ENCODE measurements around the gene SPTB.

Gene SPTB

DNA sequence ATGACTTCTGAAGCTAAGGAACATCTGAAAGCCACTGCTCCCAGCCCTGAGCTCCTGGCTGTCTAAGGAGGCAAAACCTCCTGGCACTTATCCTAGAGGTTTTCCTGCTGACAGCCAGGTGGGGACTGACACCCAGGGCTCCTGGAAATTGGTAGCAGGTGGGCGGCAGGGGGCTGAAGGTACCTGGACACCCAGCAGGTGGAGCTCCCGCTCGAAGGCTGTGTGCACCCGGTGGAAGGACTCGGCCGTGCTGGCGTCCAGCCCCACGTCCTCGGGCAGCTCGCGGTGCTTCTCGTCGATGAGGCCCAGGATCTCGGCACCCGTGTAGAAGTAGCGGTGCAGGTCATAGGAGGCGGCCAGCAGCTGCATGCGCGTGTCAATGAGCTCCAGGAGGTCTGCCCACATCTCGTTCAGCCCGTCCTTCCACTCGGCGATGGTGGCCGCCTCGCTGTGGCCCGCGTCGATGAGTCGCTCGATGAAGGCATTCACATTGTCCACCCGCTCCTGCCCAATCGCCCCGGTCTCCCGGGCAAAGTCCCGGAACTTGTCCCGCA is 107.2 kb downstream of the SPTB start:
- no peak for DNase-seq
- TF ChIP-seq POLR2A (IDR thresholded peaks at IDR 0.05; ENCODE audit: low read length) = no peak
- no peak for TF ChIP-seq GATA1 (IDR thresholded peaks at IDR 0.05; ENCODE audit: low read depth, low read length)

DNA sequence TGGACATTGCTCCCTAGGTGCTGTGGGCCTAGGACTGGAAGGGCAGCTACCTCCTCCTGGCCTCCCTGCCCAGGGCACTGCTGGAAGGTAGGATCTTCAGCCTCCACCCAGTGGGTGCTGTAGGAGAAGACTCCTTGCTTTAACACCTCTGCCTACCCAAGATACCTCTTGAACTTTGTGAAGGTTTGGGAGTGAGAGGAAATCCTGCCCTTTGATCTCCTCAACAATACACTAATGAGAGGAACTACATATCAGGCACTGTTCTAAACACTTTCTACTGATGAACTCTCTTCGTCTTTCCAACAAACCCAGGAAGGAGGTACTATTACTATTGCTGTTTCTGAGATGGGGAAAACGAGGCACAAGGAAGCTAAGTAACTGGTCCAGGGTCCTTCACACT is 108.5 kb downstream of the SPTB start:
- no peak for DNase-seq
- TF ChIP-seq GATA1 (IDR thresholded peaks at IDR 0.05; ENCODE audit: low read depth, low read length) = no peak

DNA sequence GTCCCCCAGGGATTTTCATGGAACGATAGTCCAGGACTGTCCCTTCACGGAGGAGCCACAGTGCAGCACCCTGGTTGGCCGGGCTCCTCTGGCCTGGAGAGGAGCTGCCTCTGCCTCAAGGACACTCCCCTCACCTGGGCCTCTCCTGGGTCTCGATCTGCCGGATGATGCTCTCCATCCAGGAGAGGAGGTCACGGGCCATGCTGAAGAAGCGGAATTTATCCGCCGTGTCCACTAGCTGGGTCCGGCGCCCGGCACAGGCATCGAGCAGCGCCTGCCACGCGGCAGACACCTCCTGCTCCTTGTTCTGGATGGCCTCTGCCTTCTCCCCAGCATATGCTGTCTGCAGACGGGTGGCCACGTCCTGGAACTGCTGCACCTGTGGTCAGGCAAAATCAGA is 109.0 kb downstream of the SPTB start:
- DNase-seq = no peak
- TF ChIP-seq POLR2A (IDR thresholded peaks at IDR 0.05; ENCODE audit: low read length) (no peak), GATA1 (IDR thresholded peaks at IDR 0.05; ENCODE audit: low read depth, low read length) (no peak)

- DNase-seq = no peak
- TF ChIP-seq POLR2A (IDR thresholded peaks at IDR 0.05; ENCODE audit: low read length) (no peak), GATA1 (IDR thresholded peaks at IDR 0.05; ENCODE audit: low read depth, low read length) (no peak)
Measured at GRCh38 chr14:64769096-64770020, 110.3 kb downstream of the SPTB start.

DNA sequence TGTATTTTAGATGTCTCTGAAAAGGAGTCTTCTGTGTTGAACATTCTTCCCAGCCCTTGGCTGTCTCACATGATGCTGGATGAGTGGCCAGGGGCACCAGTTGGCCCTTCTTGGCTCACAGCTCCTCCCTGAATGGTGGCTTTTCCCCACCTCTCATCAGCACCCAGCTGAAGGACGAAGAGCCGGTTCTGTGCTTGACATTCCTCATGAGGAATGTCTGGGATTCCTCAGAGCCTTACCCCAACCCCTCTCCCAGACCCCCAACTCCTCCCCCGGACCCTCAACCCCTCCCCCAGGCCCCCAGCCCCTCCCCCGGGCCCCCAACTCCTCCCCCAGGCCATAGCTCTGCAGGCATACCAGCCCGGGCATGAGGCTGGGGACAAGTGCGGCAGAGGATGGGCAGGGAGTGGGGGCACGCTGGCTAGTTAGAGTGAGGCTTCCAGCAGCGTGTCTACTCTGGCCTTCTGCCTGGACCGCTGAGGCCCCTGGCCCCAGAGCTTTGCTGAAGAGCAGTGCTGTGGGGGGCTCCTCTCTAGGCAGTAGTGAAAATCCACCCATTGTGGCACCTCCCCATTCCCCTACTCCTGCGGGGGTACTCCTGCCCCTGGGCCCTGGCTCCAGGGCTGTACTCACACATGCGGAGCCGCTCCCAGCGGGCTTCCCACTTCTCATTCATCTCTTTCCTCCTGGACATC is 111.2 kb downstream of the SPTB start:
- DNase-seq = no peak
- no peak for TF ChIP-seq POLR2A (IDR thresholded peaks at IDR 0.05; ENCODE audit: low read length)
- TF ChIP-seq GATA1 (IDR thresholded peaks at IDR 0.05; ENCODE audit: low read depth, low read length) = no peak

DNA sequence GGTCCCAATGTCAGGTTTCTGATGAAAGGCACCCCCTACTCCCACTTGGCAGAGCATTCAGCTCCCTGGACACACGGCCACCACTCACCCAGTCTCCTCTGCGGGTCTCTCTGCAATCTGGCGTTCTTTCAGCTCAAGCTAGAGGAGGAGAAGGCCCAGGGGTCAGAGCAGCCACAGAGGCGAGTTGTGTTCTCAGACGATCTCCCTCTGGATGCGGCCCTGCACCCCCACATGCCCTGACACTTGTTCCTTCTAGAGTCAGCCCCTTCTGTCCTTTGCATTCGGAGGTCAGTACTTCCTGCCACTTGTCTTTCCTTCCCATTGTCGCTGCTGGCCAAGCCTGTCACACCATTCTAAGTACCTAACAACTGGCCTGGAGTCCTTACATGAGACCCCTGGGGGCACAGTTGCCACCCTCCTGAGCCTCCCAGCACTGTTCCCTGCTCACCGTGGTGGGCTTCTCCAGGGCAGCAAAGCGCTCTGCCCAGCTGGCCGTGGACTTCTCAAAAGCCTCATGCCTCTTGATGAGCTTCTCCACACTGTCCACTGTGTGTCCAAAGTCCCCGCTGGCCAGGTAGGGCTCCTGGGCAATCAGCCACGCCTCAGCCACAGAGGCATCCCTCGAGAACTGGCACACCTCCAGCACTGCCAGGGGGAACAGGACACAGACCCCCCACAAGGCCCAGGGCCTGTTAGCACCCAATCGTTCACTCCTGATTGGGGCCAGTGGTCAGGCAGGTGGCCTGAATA is 112.3 kb downstream of the SPTB start:
- no peak for DNase-seq
- TF ChIP-seq GATA1 (IDR thresholded peaks at IDR 0.05; ENCODE audit: low read depth, low read length) = no peak
- no peak for TF ChIP-seq POLR2A (IDR thresholded peaks at IDR 0.05; ENCODE audit: low read length)

- no peak for DNase-seq
- TF ChIP-seq GATA1 (IDR thresholded peaks at IDR 0.05; ENCODE audit: low read depth, low read length) (no peak), POLR2A (IDR thresholded peaks at IDR 0.05; ENCODE audit: low read length) (no peak)
Measured at GRCh38 chr14:64766430-64767151, 113.1 kb downstream of the SPTB start.

DNA sequence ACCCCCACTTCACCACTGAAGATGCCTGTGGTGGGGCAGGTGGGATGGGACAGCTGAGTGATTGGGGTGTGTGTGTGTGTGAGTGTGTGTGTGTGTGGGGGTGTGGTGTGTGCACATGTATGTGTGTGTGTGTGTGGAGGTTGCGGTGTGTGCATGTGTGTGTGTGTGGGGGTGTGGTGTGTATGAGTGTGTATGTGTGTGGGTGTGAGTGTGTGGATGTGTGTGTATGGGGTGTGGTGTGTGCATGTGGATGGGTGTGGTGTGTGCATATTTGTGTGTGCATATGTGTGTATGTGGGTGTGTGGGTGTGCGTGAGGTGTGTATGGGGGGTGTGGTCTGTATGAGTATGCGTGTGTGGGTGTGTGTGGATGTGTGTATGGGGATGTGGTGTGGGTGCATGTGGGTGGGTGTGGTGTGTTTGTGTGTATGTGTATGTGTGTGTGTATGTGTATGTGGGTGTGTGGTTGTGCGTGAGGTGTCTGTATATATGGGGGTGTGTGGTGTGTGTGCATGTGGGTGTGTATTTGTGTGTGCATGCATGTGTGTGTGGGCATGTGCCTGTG is 113.9 kb downstream of the SPTB start:
- peak; percentile 42 to 46 for DNase-seq
- TF ChIP-seq GATA1 (IDR thresholded peaks at IDR 0.05; ENCODE audit: low read depth, low read length) = no peak
- no peak for TF ChIP-seq POLR2A (IDR thresholded peaks at IDR 0.05; ENCODE audit: low read length)

DNA sequence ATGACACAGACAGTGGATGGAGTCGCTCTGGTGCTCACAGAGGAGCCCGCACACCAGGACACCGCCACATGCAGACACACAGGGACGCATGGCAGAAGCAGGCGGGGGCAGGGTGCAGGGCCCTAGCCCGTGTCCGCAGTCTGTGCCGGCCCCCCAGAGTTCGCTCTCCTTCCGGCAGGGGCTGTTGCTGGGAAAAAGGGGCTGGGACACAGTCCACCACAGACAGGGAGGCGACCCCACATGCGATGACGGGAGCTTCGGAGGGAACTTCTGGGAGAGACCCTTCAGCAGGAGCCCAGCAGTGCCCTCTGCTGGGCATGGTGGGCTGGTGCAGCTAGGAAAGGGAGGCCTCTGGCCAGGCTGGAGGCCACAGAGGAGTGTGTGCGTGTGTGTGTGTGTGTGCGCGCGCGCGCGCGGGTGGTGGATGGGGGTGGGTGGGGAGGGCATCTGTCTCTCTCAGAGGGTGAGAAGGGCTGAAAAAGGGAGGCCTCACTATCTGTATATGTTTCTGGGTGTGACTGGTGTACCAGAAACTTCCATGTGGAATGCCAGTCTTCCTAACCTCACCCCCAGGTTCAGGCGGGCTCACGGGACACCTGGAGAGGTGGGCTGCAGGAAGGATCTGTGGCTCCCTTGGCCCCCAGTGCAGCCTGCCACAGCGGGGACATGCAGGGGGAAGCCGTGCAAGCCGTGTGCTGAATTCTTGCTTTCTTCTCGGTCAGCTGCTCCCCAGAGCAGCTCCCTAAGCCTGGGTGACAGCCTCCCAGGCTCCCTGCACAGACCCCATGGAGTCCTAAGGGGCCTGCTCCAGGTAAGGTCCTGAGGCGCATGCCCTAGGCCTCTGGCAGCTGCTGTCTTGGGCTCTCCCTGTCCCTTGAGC is 114.8 kb downstream of the SPTB start:
- TF ChIP-seq GATA1 (IDR thresholded peaks at IDR 0.05; ENCODE audit: low read depth, low read length) (no peak), POLR2A (IDR thresholded peaks at IDR 0.05; ENCODE audit: low read length) (no peak)
- peak; percentile 74 to 78 for DNase-seq

DNA sequence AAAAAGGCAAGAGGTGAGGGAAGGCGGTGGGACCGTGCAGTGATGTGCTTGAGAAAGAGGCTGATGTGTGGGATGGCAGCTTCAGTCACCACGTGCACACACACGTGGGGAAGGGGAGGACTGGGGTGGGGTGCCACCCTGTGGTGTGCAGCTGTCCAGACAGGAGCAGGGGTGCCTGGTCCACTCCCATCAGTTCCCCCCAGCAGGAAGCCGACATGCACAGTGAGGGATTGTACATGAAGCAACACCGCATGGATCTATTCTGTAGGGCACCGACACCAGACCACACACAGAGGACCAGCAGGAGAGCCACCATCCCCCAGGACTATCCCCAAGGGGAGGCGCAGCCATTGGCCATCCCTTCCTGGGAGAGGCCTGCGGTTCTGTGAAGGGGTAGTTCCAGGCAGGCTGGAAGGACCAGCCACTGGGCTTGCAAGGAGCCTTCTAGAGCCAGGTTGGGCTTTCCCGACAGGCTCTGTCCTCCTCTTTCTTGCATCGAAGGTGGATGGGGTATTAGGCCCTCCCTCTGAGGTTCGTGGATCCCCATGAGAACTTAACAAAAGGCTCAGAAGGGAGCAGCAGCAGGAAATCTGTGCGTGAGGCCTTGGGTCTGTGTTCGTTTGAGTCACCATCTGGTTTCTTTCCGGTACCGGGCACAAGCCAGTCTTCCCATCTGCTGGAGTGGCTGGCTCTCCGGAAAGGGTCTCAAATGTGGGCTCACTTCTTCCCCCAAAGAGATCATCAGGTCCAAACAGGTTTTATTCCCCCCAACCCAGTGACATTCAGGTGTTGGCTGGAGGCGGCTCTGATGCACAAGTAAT is 115.7 kb downstream of the SPTB start:
- DNase-seq = peak; percentile 52 to 58
- TF ChIP-seq GATA1 (IDR thresholded peaks at IDR 0.05; ENCODE audit: low read depth, low read length) = no peak
- no peak for TF ChIP-seq POLR2A (IDR thresholded peaks at IDR 0.05; ENCODE audit: low read length)

DNA sequence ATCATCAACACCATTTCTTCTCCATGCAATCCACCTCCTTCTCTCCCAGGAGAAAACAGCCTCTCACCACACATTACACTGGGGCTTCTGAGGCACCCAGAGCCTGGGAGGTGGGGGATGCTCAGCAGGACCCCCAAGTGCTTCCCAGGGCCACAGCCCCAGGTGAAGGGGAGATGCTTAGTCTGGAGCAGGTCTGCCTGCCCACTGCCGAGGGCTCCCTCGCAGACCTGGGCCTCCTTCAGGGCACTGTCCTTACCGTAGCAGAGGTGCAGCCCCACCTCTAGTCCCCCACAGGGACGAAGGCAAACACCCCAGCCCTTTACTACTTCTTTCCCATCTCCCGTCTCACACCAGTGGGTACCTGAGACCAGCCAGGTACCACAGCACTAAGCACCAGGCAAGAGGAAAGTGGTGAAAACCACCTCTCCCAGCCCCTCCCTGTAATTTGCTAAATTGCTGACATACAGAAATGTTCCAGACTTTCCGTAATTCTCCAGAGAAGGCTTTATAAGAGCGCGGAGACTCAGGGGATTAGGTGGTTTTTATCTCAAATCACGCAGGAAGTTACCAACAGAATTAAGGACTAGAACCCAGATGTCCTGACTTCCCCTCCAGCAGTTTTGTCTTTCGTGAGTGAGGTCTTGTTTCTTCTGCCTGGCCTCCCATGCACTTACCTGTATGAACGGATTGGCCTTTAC is 116.5 kb downstream of the SPTB start:
- no peak for DNase-seq
- TF ChIP-seq GATA1 (IDR thresholded peaks at IDR 0.05; ENCODE audit: low read depth, low read length) (no peak), POLR2A (IDR thresholded peaks at IDR 0.05; ENCODE audit: low read length) (no peak)
